Fibroblast of skin of left biceps (primary cell): Measurements from ENCODE around the gene GLYATL3.

ENCODE experiments used
- DNase-seq, 2 experiments: peaks; one replicate each; pipeline ENCODE4 v3.0.0-alpha.2; 2013; ENCODE audit warnings: low read depth in 2 of 2

Gene GLYATL3

GRCh38 chr6:49514571-49515484 is 15.1 kb downstream of the GLYATL3 start:
- no peak for DNase-seq

- DNase-seq: no peak
Observed at GRCh38 chr6:49515485-49516146, 15.9 kb downstream of the GLYATL3 start.

- no peak for DNase-seq
Observed at GRCh38 chr6:49516147-49516505, 16.4 kb downstream of the GLYATL3 start.

GRCh38 chr6:49517919-49518318 is 18.2 kb downstream of the GLYATL3 start:
- DNase-seq: no peak

- DNase-seq: no peak
Observed at GRCh38 chr6:49519660-49520059, 19.9 kb downstream of the GLYATL3 start.

- DNase-seq: no peak
Observed at GRCh38 chr6:49522710-49523593, 23.2 kb downstream of the GLYATL3 start.

GRCh38 chr6:49523901-49524300 is 24.2 kb downstream of the GLYATL3 start:
- no peak for DNase-seq

- no peak for DNase-seq
Observed at GRCh38 chr6:49524541-49524940, 24.8 kb downstream of the GLYATL3 start.

GRCh38 chr6:49526598-49526997 is 26.9 kb downstream of the GLYATL3 start:
- DNase-seq: no peak

- DNase-seq: no peak
Observed at GRCh38 chr6:49527320-49527719, 27.6 kb downstream of the GLYATL3 start.

GRCh38 chr6:49528571-49528970 is 28.8 kb downstream of the GLYATL3 start:
- DNase-seq: no peak

GRCh38 chr6:49530141-49530776 is 30.5 kb downstream of the GLYATL3 start:
- DNase-seq: no peak

- DNase-seq: peak in 1 of 2 experiments; percentile 29
Observed at GRCh38 chr6:49531774-49532569, 32.2 kb downstream of the GLYATL3 start.

- DNase-seq: no peak
Observed at GRCh38 chr6:49535795-49536194, 36.1 kb downstream of the GLYATL3 start.

- DNase-seq: no peak
Observed at GRCh38 chr6:49539102-49539501, 39.4 kb downstream of the GLYATL3 start.

GRCh38 chr6:49540614-49541013 is 40.9 kb downstream of the GLYATL3 start:
- DNase-seq: no peak

GRCh38 chr6:49541210-49541724 is 41.5 kb downstream of the GLYATL3 start:
- peak; percentile 46 to 52 for DNase-seq

GRCh38 chr6:49541936-49542335 is 42.2 kb downstream of the GLYATL3 start:
- no peak for DNase-seq

- DNase-seq: no peak
Observed at GRCh38 chr6:49543087-49543858, 43.5 kb downstream of the GLYATL3 start.

GRCh38 chr6:49546331-49546730 is 46.6 kb downstream of the GLYATL3 start:
- no peak for DNase-seq
